HEK293 (cell line): ENCODE results near the gene ZNF296.
A peak's percentile ranks its signal among the peaks of the same experiment; 100 is the strongest.

Experiments
- CTCF ChIA-PET: fragments of 350-600 bp; formaldehyde crosslinking; extraction: SDS; loops from one replicate; lab custom pipeline; 2021; ENCODE audit warnings: antibody characterized with exemption; lab: Yijun Ruan, JAX
- POLR2A ChIA-PET: fragments of 300-600 bp; formaldehyde crosslinking; extraction: SDS; loops from one replicate; lab custom pipeline; 2020; ENCODE audit warnings: antibody characterized with exemption, inconsistent platforms; lab: Yijun Ruan, JAX
- H3K27ac ChIP-seq: fragments of 200-500 bp; sonication (Bioruptor generic); 2 replicates; pipeline ENCODE4 v1.5.1; 2014; ENCODE audit warnings: low read depth, low read length, control low read depth, inconsistent platforms; ENCODE audit errors: extremely low read depth
- H3K36me3 ChIP-seq, 2 experiments: fragments of 200-500 bp in 1 of 2; sonication (Bioruptor generic) in 1 of 2; 1 replicate in 1 of 2; 2 replicates in 1 of 2; pipeline ENCODE4 v1.5.1; 2014 to 2017; ENCODE audit warnings: inconsistent platforms in 2 of 2, low read length in 2 of 2; ENCODE audit not compliant: control insufficient read depth in 2 of 2, insufficient read depth in 1 of 2
- H3K4me1 ChIP-seq: fragments of 200-500 bp; sonication (Bioruptor generic); 2 replicates; pipeline ENCODE4 v1.5.1; 2014; ENCODE audit warnings: mild to moderate bottlenecking, low read length, inconsistent platforms; ENCODE audit not compliant: control insufficient read depth, insufficient read depth
- H3K4me3 ChIP-seq: 2 replicates; pipeline ENCODE4 v1.5.1; 2011; ENCODE audit warnings: low read depth, mild to moderate bottlenecking, control low read depth, low read length, moderate library complexity
- H3K9me3 ChIP-seq: fragments of 200-500 bp; sonication (Bioruptor generic); 2 replicates; pipeline ENCODE4 v1.5.1; 2014; ENCODE audit warnings: low read depth, low read length, inconsistent platforms; ENCODE audit not compliant: control insufficient read depth, insufficient read depth
- EGR2 ChIP-seq: fragments of 450-650 bp; formaldehyde crosslinking; IDR thresholded peaks from 2 replicates; pipeline ENCODE4 v1.5.1; 2016; ENCODE audit warnings: low read depth, missing biosample characterization, missing genetic modification characterization
- SCRT2 ChIP-seq: fragments of 450-650 bp; formaldehyde crosslinking; IDR thresholded peaks from 2 replicates; pipeline ENCODE4 v1.5.1; 2016; ENCODE audit warnings: missing biosample characterization, missing genetic modification characterization
- YY1 ChIP-seq: fragments of 450-650 bp; formaldehyde crosslinking; IDR thresholded peaks from 2 replicates; pipeline ENCODE4 v1.5.1; 2018; ENCODE audit warnings: missing biosample characterization, missing genetic modification characterization
- ZBTB17 ChIP-seq: fragments of 450-650 bp; formaldehyde crosslinking; IDR thresholded peaks from 2 replicates; pipeline ENCODE4 v1.5.1; 2016; ENCODE audit warnings: missing biosample characterization, missing genetic modification characterization
- ZBTB21 ChIP-seq: fragments of 450-650 bp; formaldehyde crosslinking; IDR thresholded peaks from 2 replicates; pipeline ENCODE4 v1.5.1; 2017; ENCODE audit warnings: missing biosample characterization, missing genetic modification characterization
- ZNF114 ChIP-seq: fragments of 450-650 bp; formaldehyde crosslinking; IDR thresholded peaks from 2 replicates; pipeline ENCODE4 v1.5.0; 2017; ENCODE audit warnings: missing biosample characterization, missing genetic modification characterization
- ZNF16 ChIP-seq: fragments of 450-650 bp; formaldehyde crosslinking; IDR thresholded peaks from 2 replicates; pipeline ENCODE4 v1.5.1; 2016; ENCODE audit warnings: low read depth, missing biosample characterization, missing genetic modification characterization
- ZNF184 ChIP-seq: fragments of 450-650 bp; IDR thresholded peaks from 2 replicates; pipeline ENCODE4 v1.5.1; 2018; ENCODE audit warnings: missing biosample characterization, mild to moderate bottlenecking, missing genetic modification characterization
- ZNF280C ChIP-seq: fragments of 450-650 bp; formaldehyde crosslinking; IDR thresholded peaks from 2 replicates; pipeline ENCODE4 v1.5.1; 2016; ENCODE audit warnings: missing biosample characterization, missing genetic modification characterization
- ZNF549 ChIP-seq: fragments of 450-650 bp; IDR thresholded peaks from 2 replicates; pipeline ENCODE4 v1.5.1; 2018; ENCODE audit warnings: missing biosample characterization, missing genetic modification characterization, mild to moderate bottlenecking, inconsistent platforms, moderate library complexity
- ZNF677 ChIP-seq: fragments of 450-650 bp; IDR thresholded peaks from 2 replicates; pipeline ENCODE4 v1.5.0; 2018; ENCODE audit warnings: missing biosample characterization, mild to moderate bottlenecking, missing genetic modification characterization, moderate library complexity
- ZNF768 ChIP-seq: fragments of 450-650 bp; formaldehyde crosslinking; IDR thresholded peaks from 2 replicates; pipeline ENCODE4 v1.5.1; 2018; ENCODE audit warnings: missing biosample characterization, mild to moderate bottlenecking, missing genetic modification characterization
- TF ChIP-seq, protein P1 (sequence below): fragments of 450-650 bp; formaldehyde crosslinking; IDR thresholded peaks from 2 replicates; pipeline ENCODE4 v1.5.1; 2017; ENCODE audit warnings: missing biosample characterization, missing genetic modification characterization
- TF ChIP-seq, protein P2 (sequence below): fragments of 450-650 bp; formaldehyde crosslinking; IDR thresholded peaks from 2 replicates; pipeline ENCODE4 v1.5.1; 2016; ENCODE audit warnings: missing biosample characterization, missing genetic modification characterization
- TF ChIP-seq, protein P3 (sequence below): fragments of 450-650 bp; formaldehyde crosslinking; IDR thresholded peaks from 2 replicates; pipeline ENCODE4 v1.5.1; 2016; ENCODE audit warnings: missing biosample characterization, missing genetic modification characterization

Gene ZNF296

GRCh38 chr19:45086480-45086879 lies 10.2 kb upstream of the ZNF296 start:
- H3K27ac ChIP-seq = no peak overlapping the region
- H3K4me1 ChIP-seq = peaks cover 11% of the 10 kb centered on the region
- no peaks in the 10 kb centered on the region for H3K9me3 ChIP-seq
- peaks cover 44 to 48% of the 10 kb centered on the region in 2 experiments; a peak in 2 of 3 replicates for H3K36me3 ChIP-seq
- no peak overlapping the region for H3K4me3 ChIP-seq
- POLR2A ChIA-PET = no interaction called here
- TF ChIP-seq ZNF549 = no peak
- no peak for TF ChIP-seq ZNF280C
- no peak for TF ChIP-seq ZNF16
- 0 out of 2 replicates have a peak, but pooled peaks have one; percentile 44 for TF ChIP-seq ZNF768 (tag by site-specific recombination)
- CTCF ChIA-PET = interaction anchor here (0.6 kb wide), 1 partner anchor 247 kb away, joined by 3 read pairs; no protein-coding TSS in a partner anchor

DNA sequence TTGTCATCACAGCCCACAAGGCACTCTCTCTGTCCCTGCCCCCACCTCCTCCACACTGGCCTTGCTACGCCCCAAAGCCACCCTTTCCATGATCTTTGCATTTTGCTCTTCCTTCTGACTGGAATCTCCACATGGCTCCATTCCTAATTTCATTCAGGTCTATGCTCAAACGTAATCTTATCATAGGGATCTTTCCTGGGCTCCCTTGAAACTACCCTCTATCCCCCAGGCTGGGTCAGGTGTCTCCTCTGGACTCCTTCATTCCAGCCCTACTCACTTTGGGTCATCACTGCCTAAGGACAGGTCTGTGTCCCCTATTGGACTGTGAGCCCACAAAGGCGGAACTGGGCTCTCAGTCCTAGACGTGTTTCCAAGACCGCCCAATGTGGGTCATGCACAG lies 5.9 kb upstream of the ZNF296 start:
- Histone ChIP-seq H3K27ac (no peak overlapping the region), H3K4me1 (peaks cover 7% of the 10 kb centered on the region), H3K9me3 (no peaks in the 10 kb centered on the region), H3K36me3 (peaks cover 29 to 37% of the 10 kb centered on the region in 2 experiments; a peak in 2 of 3 replicates), H3K4me3 (no peak overlapping the region)
- CTCF ChIA-PET = interaction anchor here (0.9 kb wide), 1 partner anchor 23 kb away, joined by 4 read pairs; no protein-coding TSS in a partner anchor
- POLR2A ChIA-PET = interaction anchor here (2.0 kb wide), 1 partner anchor 10 kb away, joined by 16 read pairs; the partner anchor contains the start of gene PPP1R37
- TF ChIP-seq SCRT2 (tag by site-specific recombination) = no peak
- TF ChIP-seq, protein P1, sequence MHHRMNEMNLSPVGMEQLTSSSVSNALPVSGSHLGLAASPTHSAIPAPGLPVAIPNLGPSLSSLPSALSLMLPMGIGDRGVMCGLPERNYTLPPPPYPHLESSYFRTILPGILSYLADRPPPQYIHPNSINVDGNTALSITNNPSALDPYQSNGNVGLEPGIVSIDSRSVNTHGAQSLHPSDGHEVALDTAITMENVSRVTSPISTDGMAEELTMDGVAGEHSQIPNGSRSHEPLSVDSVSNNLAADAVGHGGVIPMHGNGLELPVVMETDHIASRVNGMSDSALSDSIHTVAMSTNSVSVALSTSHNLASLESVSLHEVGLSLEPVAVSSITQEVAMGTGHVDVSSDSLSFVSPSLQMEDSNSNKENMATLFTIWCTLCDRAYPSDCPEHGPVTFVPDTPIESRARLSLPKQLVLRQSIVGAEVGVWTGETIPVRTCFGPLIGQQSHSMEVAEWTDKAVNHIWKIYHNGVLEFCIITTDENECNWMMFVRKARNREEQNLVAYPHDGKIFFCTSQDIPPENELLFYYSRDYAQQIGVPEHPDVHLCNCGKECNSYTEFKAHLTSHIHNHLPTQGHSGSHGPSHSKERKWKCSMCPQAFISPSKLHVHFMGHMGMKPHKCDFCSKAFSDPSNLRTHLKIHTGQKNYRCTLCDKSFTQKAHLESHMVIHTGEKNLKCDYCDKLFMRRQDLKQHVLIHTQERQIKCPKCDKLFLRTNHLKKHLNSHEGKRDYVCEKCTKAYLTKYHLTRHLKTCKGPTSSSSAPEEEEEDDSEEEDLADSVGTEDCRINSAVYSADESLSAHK (tag by site-specific recombination) = peak; percentile 92

GRCh38 chr19:45079911-45080370 lies 3.7 kb upstream of the ZNF296 start:
- Histone ChIP-seq H3K4me3 (peak overlapping the region; percentile 75), H3K4me1 (peaks cover 18% of the 10 kb centered on the region), H3K27ac (peak overlapping the region; percentile 62; the same call in 1 of the 2 replicates), H3K36me3 (peaks cover 13 to 29% of the 10 kb centered on the region in 2 experiments; a peak in 2 of 3 replicates), H3K9me3 (no peaks in the 10 kb centered on the region)
- POLR2A ChIA-PET = interaction anchor here (0.6 to 3.5 kb wide), 5 partner anchors 10 to 98 kb away, joined by 4 to 45 read pairs (median 7); partner anchors contain the start of genes BLOC1S3, PPP1R37 and TRAPPC6A
- TF ChIP-seq, protein P2, sequence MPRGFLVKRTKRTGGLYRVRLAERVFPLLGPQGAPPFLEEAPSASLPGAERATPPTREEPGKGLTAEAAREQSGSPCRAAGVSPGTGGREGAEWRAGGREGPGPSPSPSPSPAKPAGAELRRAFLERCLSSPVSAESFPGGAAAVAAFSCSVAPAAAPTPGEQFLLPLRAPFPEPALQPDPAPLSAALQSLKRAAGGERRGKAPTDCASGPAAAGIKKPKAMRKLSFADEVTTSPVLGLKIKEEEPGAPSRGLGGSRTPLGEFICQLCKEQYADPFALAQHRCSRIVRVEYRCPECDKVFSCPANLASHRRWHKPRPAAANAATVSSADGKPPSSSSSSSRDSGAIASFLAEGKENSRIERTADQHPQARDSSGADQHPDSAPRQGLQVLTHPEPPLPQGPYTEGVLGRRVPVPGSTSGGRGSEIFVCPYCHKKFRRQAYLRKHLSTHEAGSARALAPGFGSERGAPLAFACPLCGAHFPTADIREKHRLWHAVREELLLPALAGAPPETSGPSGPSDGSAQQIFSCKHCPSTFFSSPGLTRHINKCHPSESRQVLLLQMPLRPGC (tag by site-specific recombination) = no peak
- no peak for TF ChIP-seq ZNF184 (tag by site-specific recombination)
- no peak for TF ChIP-seq ZNF114
- TF ChIP-seq ZBTB21 (tag by site-specific recombination) = no peak
- TF ChIP-seq ZNF677 (tag by site-specific recombination) = no peak
- TF ChIP-seq ZBTB17 (tag by site-specific recombination) = 0 out of 2 replicates have a peak, but pooled peaks have one; percentile 8
- TF ChIP-seq, protein P3, sequence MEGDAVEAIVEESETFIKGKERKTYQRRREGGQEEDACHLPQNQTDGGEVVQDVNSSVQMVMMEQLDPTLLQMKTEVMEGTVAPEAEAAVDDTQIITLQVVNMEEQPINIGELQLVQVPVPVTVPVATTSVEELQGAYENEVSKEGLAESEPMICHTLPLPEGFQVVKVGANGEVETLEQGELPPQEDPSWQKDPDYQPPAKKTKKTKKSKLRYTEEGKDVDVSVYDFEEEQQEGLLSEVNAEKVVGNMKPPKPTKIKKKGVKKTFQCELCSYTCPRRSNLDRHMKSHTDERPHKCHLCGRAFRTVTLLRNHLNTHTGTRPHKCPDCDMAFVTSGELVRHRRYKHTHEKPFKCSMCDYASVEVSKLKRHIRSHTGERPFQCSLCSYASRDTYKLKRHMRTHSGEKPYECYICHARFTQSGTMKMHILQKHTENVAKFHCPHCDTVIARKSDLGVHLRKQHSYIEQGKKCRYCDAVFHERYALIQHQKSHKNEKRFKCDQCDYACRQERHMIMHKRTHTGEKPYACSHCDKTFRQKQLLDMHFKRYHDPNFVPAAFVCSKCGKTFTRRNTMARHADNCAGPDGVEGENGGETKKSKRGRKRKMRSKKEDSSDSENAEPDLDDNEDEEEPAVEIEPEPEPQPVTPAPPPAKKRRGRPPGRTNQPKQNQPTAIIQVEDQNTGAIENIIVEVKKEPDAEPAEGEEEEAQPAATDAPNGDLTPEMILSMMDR = no peak
- no peak for TF ChIP-seq YY1 (tag by site-specific recombination)
- no peak for TF ChIP-seq EGR2 (tag by site-specific recombination)
- CTCF ChIA-PET = interaction anchor here (0.6 to 2.9 kb wide), 6 partner anchors 11 to 358 kb away, joined by 3 to 13 read pairs (median 4); no protein-coding TSS in a partner anchor
